Measurements from ENCODE around the gene CCR6.
"Not testable (repeated sequence)": the region's sequence is repeated elsewhere in the genome, so short reads cannot be mapped to it uniquely, and the experiment has no call there.

The CCR6 gene

GRCh38 chr6:167122827-167123657 lies at the start of gene CCR6:
CCR6 (plus strand) TSS chr6:167123096; CDS start chr6:167136135, 13,039 bp downstream.
- no peak for DNase-seq (ENCODE audit: low read depth, low spot score)

DNA sequence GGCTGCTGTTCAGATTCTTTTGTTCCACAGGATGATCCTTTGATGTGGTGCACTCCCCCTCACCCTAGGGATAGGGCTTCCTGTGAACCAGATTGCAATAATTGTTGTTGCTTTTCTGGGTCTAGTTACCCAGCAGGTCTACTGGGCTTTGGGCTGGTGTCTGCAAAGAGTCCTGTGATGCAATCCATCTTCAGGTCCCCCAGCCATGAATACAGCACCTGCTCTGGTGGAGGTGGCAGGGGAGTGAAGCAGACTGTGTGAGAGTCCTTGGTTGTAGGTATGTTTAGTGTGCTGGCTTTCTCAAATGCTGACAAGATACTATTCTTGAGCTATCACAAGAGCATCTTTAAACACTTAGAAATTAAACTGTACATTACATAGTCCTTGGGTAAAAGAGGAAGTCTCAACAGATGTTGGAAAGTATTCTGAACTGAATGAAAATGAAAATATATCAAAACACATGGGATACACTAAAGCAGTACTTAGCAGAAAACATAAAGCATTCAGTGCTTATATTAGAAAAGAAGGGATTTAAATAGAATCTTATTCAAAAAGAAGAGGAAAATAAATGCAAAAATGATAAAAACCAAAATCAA lies 49.1 kb upstream of the CCR6 start:
- DNase-seq (ENCODE audit: low read depth, low spot score) = no peak

GRCh38 chr6:167077241-167077932 lies 45.5 kb upstream of the CCR6 start:
- DNase-seq (ENCODE audit: low read depth, low spot score) = no peak

DNA sequence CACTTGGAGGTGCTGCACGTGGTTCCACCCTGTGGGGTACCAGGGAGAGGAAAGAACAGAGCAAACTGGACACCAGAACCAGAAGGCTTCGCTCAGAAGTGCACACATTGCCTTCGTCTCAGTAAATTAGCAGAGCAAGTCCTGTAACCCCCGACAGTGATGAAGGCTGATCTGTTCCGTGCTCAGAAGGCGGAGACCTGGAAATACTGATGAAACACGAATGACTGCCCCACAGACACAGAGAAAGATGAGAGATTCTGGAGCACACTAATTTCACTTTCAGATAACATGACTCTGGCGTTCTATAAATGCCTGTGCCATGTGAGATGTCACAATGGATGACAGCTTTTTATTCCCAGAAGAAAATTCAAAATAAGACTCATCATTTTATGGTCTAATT lies 44.2 kb upstream of the CCR6 start:
- DNase-seq (ENCODE audit: low read depth, low spot score) = no peak

DNA sequence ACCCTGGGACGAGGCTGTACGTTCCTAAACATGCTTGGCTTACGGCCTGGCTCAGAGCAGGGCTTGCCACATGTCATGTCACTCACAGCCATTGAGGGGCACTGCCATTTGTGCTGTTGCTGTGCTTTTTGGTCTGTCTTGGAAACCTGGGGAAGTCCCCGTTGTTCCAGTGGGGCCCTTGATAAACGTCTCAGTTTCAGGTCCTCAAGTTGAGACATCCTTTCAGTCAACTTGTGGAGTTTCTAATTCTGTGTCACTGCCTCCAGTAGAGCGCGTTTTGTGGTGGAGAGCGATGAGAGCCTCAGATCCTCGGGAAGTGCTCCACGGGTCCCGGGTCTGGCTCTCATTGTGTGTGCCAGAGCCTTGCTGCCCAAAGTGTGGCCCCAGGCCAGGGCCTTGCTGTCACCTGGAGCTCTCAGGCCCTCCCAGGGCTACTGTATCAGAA lies 43.0 kb upstream of the CCR6 start:
- peak; percentile 37 for DNase-seq (ENCODE audit: low read depth, low spot score)

DNA sequence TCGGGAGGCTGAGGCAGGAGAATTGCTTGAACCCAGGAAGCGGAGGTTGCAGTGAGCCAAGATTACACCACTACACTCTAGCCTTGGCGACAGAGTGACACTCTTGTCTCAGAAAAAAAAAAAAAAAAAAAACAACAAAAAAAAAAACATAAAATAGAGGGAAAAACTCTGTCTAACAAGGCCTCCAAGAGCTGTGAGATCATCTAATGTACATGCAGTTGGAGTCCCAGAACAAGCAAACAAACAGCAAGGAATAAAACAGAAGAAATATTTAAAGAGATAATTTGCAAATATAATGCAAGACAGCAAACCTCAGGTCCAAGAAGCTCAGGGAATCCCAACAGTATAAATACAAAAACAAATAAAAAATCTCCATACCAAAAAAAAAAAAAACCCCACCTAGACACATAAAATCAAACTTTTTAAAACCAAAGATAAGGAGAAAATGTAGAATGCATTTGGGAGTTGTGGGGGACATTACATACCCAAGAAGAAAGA lies 35.0 kb upstream of the CCR6 start:
- no peak for DNase-seq (ENCODE audit: low read depth, low spot score)

DNA sequence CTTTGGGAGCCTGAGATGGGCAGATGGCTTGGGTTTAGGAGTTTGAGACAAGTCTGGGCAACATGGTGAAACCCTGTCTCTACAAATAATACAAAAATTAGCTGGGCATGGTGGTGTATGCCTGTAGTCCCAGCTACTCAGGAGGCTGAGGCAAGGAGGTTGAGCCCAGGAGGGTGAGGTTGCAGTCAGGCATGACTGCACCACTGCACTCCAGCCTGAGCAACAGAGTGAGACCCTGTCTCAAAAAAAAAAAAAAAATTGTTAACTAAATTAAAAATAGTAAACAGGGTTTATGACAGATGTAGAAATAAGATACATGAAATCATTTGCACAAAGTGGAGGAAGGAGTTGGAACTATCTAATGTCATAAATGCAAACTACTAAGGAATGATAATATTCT lies 34.2 kb upstream of the CCR6 start:
- not testable (repeated sequence) for DNase-seq (ENCODE audit: low read depth, low spot score)

GRCh38 chr6:167089243-167090142 lies 33.4 kb upstream of the CCR6 start:
- no peak for DNase-seq (ENCODE audit: low read depth, low spot score)

DNA sequence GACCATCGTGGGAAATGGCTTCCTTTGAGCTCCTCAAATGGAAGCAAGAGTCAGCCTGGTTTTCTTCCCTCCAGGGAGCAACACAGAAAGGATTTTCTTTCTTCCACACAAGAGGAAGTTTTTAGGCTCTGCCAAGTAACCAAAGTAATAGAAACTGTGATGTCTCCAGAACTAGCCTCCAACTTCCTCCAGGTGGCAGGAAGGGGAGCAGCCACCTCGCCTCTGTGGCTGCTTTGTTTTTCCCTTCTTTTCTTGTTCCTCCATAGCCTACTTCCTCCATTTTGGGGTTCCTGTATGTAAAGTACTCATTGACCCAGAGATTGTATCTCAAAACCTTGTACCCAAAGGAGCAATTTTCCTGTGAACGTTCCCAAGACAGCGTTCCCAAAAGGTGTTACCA lies 32.7 kb upstream of the CCR6 start:
- no peak for DNase-seq (ENCODE audit: low read depth, low spot score)

- no peak for DNase-seq (ENCODE audit: low read depth, low spot score)
Measured at GRCh38 chr6:167091026-167091804, 31.7 kb upstream of the CCR6 start.

DNA sequence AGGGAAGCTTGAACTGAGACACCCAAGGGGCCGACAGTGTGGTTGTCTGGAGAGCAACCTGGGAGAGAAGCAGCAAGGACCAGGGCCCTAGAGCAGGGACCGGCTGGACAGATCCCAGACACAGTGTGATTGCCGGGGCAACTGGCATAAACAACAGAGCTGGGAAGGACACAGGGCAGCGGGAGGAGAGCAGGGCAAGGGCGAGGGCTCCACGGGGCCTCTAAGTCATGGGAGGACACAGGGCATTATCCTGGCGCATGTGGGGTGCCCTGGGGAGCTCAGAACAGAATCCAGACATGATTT lies 31.1 kb upstream of the CCR6 start:
- DNase-seq (ENCODE audit: low read depth, low spot score) = no peak

GRCh38 chr6:167092672-167093339 lies 30.1 kb upstream of the CCR6 start:
- no peak for DNase-seq (ENCODE audit: low read depth, low spot score)

- DNase-seq (ENCODE audit: low read depth, low spot score) = no peak
Measured at GRCh38 chr6:167093406-167093921, 29.4 kb upstream of the CCR6 start.

- peak; percentile 57 for DNase-seq (ENCODE audit: low read depth, low spot score)
Measured at GRCh38 chr6:167093922-167094432, 28.9 kb upstream of the CCR6 start.

- DNase-seq (ENCODE audit: low read depth, low spot score) = no peak
Measured at GRCh38 chr6:167094436-167094819, 28.5 kb upstream of the CCR6 start.

DNA sequence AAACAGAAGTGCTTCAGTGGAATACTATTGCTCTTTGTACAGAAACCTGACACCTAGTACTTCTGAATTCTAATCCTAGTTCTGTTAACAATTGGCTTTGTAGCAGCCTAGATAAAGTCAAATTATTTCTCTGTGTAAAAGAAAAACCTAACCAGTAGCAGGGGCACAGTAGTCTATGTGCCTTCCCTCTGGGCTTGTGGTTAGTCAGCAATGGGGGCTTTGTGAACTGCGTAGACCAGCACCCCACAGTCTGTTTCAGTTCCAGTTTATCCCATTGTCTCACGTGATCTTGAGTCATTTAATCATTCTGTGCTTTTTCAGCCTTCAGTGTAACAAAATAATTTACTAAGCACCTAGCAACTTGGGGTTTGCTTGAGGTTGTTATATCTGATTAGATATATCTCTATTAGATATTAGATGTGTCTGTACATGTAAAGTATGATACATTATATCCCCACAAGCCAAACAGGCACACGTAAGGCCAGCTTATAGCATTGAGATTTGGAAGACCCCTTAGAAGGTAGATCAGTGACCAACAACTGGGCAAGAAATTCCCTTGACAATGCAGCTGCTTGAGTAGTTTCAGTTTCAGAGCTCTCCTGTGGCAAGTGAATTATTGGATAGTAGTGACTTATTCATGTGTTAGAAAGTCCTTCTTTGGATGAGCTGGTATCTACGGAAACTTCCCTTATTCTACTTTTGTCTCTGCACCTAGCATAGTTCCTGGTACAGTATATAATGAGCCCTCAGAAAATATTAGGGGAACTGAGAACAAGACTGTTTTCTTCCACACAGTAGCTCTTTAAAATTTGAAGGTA lies 27.9 kb upstream of the CCR6 start:
- DNase-seq (ENCODE audit: low read depth, low spot score) = no peak

DNA sequence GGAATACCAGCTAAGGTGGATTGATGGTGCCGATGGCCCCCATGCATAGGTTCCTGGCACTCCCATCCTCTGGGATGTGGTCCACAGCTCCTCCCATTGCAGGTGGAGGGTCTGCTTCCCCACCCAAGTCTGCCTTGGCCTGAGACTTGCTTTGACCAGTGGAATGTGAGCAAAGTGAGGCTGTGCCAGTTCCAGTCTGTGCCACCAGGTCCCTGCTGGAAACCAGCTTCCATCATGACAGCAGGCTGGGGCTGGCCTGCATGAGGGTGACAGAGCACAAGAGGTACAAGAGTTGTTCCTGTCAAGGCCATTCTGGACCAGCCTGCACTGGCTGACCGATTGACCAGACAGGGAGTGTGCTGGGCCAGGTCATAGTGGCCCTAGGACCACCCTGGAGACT lies 27.0 kb upstream of the CCR6 start:
- DNase-seq (ENCODE audit: low read depth, low spot score) = no peak

DNA sequence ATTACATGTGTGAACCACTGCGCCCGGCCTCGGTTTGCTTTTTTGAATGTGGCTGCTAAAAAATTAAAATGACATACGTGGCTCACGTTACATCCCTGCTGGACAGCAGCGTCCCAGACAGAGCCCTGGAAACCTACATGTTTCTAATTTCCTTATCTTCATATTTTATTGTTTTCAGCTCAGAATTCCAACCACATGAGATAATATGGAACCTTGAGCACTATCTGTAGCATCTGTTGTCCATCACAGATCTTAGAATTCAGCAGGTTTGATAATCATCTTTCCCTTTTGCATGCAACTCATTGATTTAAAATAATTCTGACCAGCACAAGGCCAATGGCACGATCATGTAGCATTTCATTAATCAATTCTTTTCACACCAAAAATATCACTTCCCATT lies 25.9 kb upstream of the CCR6 start:
- no peak for DNase-seq (ENCODE audit: low read depth, low spot score)

GRCh38 chr6:167097770-167098169 lies 25.1 kb upstream of the CCR6 start:
- DNase-seq (ENCODE audit: low read depth, low spot score) = no peak

Measured in activated CD4-positive, CD25-positive, alpha-beta regulatory T cell treated with anti-CD3 and anti-CD28 coated beads, Interleukin-2, amount 50 U/mL, for 16 hours (primary cell).